MCF 10A (cell line): Measurements from ENCODE around the gene ARF6. TPM values are rescaled to one million over a fixed set of nuclear protein-coding genes. Genes with fewer than 3 reads are reported as not detected.
"Not testable (repeated sequence)": the region's sequence is repeated elsewhere in the genome, so short reads cannot be mapped to it uniquely, and the experiment has no call there.

ENCODE experiments used
- BruUV-seq: library from RNA; stranded (reverse); fragments of 400-500 nt; replicated peaks from 2 replicates; lab custom pipeline; 2021; lab: Mats Ljungman, UMichigan
- CTCF ChIA-PET: fragments of 300-600 bp; sonication (Branson Sonifier 250); formaldehyde crosslinking; extraction: SDS; loops from one replicate; lab custom pipeline; 2021; ENCODE audit warnings: antibody characterized with exemption, inconsistent platforms; lab: Yijun Ruan, JAX
- POLR2A ChIA-PET: fragments of 300-600, 350-650 bp; sonication (Branson Sonifier 250); formaldehyde crosslinking; extraction: SDS; loops from one replicate; lab custom pipeline; 2020; ENCODE audit warnings: antibody characterized with exemption, inconsistent platforms; lab: Yijun Ruan, JAX
- DNase-seq: peaks from one replicate; pipeline ENCODE4 v3.0.0-alpha.2; 2018; ENCODE audit not compliant: unreplicated experiment
- H3K27ac Mint-ChIP-seq: one replicate; pipeline ENCODE4 v1.8.0; 2022; ENCODE audit warnings: mild to moderate bottlenecking, low read depth, mixed read lengths; ENCODE audit not compliant: unreplicated experiment
- H3K27me3 Mint-ChIP-seq: one replicate; pipeline ENCODE4 v1.8.0; 2022; ENCODE audit warnings: mixed read lengths; ENCODE audit not compliant: insufficient read depth, unreplicated experiment
- H3K36me3 Mint-ChIP-seq: one replicate; pipeline ENCODE4 v1.8.0; 2022; ENCODE audit warnings: mild to moderate bottlenecking, moderate library complexity, mixed read lengths; ENCODE audit not compliant: insufficient read depth, unreplicated experiment
- H3K4me1 Mint-ChIP-seq: one replicate; pipeline ENCODE4 v1.8.0; 2022; ENCODE audit warnings: mixed read lengths; ENCODE audit not compliant: insufficient read depth, unreplicated experiment
- H3K4me3 Mint-ChIP-seq: one replicate; pipeline ENCODE4 v1.8.0; 2022; ENCODE audit warnings: mild to moderate bottlenecking, moderate library complexity, mixed read lengths; ENCODE audit not compliant: unreplicated experiment
- H3K9me3 Mint-ChIP-seq: one replicate; pipeline ENCODE4 v1.8.0; 2022; ENCODE audit warnings: mixed read lengths; ENCODE audit not compliant: unreplicated experiment
- CTCF ChIP-seq: fragments of 200-600 bp; IDR thresholded peaks from one replicate; pipeline ENCODE4 v1.8.0; 2022; ENCODE audit warnings: antibody characterized with exemption, mild to moderate bottlenecking; ENCODE audit not compliant: unreplicated experiment
- intact Hi-C: fragments of 100-400 bp; cut with micrococcal nuclease; formaldehyde crosslinking; loops from 2 replicates; pipeline ENCODE4 v1.14.1; 2022
- total RNA-seq: library from RNA; stranded (reverse); gene quantifications from 2 replicates; pipeline ENCODE4 v1.2.3, GENCODE V29; 2022

ARF6 gene
- total RNA-seq, 1 experiment from 2014 or later: 112 TPM

GRCh38 chr14:49935526-49935925 is 42.6 kb downstream of the ARF6 start:
- H3K27me3 Mint-ChIP-seq: no peaks in the 10 kb centered on the region
- no peaks in the 10 kb centered on the region for H3K36me3 Mint-ChIP-seq
- ChIA-PET POLR2A (interaction anchor here (0.6 kb wide), 1 partner anchor 352 kb away, joined by 3 read pairs; no protein-coding TSS in a partner anchor), CTCF (interaction anchor here (0.8 kb wide), 1 partner anchor 82 kb away, joined by 3 read pairs; no protein-coding TSS in a partner anchor)
- no peak overlapping the region for H3K4me3 Mint-ChIP-seq
- intact Hi-C loops: no loop called here
- BruUV-seq: no TSS peak
- H3K27ac Mint-ChIP-seq: no peak overlapping the region
- DNase-seq: no peak
- H3K9me3 Mint-ChIP-seq: peaks cover 7% of the 10 kb centered on the region
- H3K4me1 Mint-ChIP-seq: peaks cover 6% of the 10 kb centered on the region
- no peak for TF ChIP-seq CTCF

GRCh38 chr14:49936246-49936645 is 43.4 kb downstream of the ARF6 start:
- H3K27ac Mint-ChIP-seq, H3K4me3 Mint-ChIP-seq, BruUV-seq, H3K4me1 Mint-ChIP-seq, CTCF ChIA-PET, H3K9me3 Mint-ChIP-seq, intact Hi-C loops, DNase-seq, H3K36me3 Mint-ChIP-seq, H3K27me3 Mint-ChIP-seq: not testable (repeated sequence)
- POLR2A ChIA-PET: interaction anchor here (2.5 kb wide), 1 partner anchor 10 kb away, joined by 5 read pairs; no protein-coding TSS in a partner anchor

GRCh38 chr14:49936882-49937281 is 44.0 kb downstream of the ARF6 start:
- DNase-seq, CTCF ChIA-PET, BruUV-seq, intact Hi-C loops, H3K4me3 Mint-ChIP-seq, H3K9me3 Mint-ChIP-seq, H3K4me1 Mint-ChIP-seq, H3K27me3 Mint-ChIP-seq, H3K36me3 Mint-ChIP-seq, H3K27ac Mint-ChIP-seq: not testable (repeated sequence)
- POLR2A ChIA-PET: interaction anchor here (0.5 to 2.5 kb wide), 2 partner anchors 10 to 63 kb away, joined by 3 to 5 read pairs; no protein-coding TSS in a partner anchor

GRCh38 chr14:49939215-49939614 is 46.3 kb downstream of the ARF6 start:
- H3K4me3 Mint-ChIP-seq, H3K27me3 Mint-ChIP-seq, H3K4me1 Mint-ChIP-seq, DNase-seq, BruUV-seq, H3K27ac Mint-ChIP-seq, H3K9me3 Mint-ChIP-seq, intact Hi-C loops, H3K36me3 Mint-ChIP-seq: not testable (repeated sequence)
- CTCF ChIA-PET: interaction anchor here (0.6 to 1.7 kb wide), 4 partner anchors 74 to 356 kb away, joined by 3 to 8 read pairs (median 4); no protein-coding TSS in a partner anchor
- POLR2A ChIA-PET: interaction anchor here (0.5 to 3.3 kb wide), 8 partner anchors 12 to 318 kb away, joined by 3 to 26 read pairs (median 4); partner anchors contain the start of genes ARF6, MGAT2 and RPL36AL

GRCh38 chr14:49939884-49940510 is 47.1 kb downstream of the ARF6 start:
- H3K4me1 Mint-ChIP-seq: no peaks in the 10 kb centered on the region
- H3K4me3 Mint-ChIP-seq: no peak overlapping the region
- BruUV-seq: no TSS peak
- intact Hi-C loops: no loop called here
- no peak for TF ChIP-seq CTCF
- POLR2A ChIA-PET: interaction anchor here (0.7 to 3.3 kb wide), 10 partner anchors 11 to 319 kb away, joined by 3 to 26 read pairs (median 4); partner anchors contain the start of genes ARF6, MGAT2 and RPL36AL
- H3K9me3 Mint-ChIP-seq: peaks cover 7% of the 10 kb centered on the region
- DNase-seq: no peak
- H3K27ac Mint-ChIP-seq: no peak overlapping the region
- no peaks in the 10 kb centered on the region for H3K27me3 Mint-ChIP-seq
- CTCF ChIA-PET: interaction anchor here (0.8 to 1.7 kb wide), 5 partner anchors 10 to 252 kb away, joined by 3 to 8 read pairs (median 5); no protein-coding TSS in a partner anchor
- no peaks in the 10 kb centered on the region for H3K36me3 Mint-ChIP-seq
